GM13976 (cell line): ENCODE measurements around the gene PARD3.

Source experiments
- DNase-seq: peaks from one replicate; pipeline ENCODE4 v3.0.0; 2012; ENCODE audit warnings: low spot score
- in situ Hi-C: fragments of 300-500 bp; cut with MboI; formaldehyde crosslinking; loops from one replicate; pipeline ENCODE4 v1.12.0; 2022; ENCODE audit warnings: low sequenced_read_pairs, mixed read lengths, inconsistent platforms; ENCODE audit not compliant: unreplicated experiment
- TF ChIP-seq, protein P1 (sequence below): IDR thresholded peaks from 2 replicates; pipeline ENCODE4 v1.5.1; 2012; ENCODE audit warnings: borderline replicate concordance, mild to moderate bottlenecking; ENCODE audit not compliant: insufficient read depth; ENCODE audit errors: extremely low read depth, missing control alignments, control extremely low read depth

Gene PARD3

DNA sequence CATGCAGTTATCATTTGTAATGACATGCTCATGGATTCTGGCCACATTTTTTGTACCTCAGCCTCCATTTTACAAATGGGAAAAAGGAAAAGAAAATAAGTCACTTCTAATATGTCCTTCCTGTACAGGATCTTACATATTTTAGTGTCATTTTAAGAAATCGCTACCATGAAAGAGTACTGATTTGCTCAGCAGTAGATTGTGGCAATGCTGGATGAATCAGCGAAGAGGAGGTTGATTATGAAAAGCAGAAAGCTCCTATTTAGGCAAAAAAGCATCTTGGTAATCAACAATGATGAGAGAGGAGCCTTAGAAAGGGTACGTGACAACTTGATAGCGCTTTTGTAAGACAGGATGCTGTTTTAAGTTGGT lies 522.9 kb downstream of the PARD3 start:
- TF ChIP-seq, protein P1, sequence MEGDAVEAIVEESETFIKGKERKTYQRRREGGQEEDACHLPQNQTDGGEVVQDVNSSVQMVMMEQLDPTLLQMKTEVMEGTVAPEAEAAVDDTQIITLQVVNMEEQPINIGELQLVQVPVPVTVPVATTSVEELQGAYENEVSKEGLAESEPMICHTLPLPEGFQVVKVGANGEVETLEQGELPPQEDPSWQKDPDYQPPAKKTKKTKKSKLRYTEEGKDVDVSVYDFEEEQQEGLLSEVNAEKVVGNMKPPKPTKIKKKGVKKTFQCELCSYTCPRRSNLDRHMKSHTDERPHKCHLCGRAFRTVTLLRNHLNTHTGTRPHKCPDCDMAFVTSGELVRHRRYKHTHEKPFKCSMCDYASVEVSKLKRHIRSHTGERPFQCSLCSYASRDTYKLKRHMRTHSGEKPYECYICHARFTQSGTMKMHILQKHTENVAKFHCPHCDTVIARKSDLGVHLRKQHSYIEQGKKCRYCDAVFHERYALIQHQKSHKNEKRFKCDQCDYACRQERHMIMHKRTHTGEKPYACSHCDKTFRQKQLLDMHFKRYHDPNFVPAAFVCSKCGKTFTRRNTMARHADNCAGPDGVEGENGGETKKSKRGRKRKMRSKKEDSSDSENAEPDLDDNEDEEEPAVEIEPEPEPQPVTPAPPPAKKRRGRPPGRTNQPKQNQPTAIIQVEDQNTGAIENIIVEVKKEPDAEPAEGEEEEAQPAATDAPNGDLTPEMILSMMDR = no peak
- no peak for DNase-seq
- in situ Hi-C loops = no loop called here

DNA sequence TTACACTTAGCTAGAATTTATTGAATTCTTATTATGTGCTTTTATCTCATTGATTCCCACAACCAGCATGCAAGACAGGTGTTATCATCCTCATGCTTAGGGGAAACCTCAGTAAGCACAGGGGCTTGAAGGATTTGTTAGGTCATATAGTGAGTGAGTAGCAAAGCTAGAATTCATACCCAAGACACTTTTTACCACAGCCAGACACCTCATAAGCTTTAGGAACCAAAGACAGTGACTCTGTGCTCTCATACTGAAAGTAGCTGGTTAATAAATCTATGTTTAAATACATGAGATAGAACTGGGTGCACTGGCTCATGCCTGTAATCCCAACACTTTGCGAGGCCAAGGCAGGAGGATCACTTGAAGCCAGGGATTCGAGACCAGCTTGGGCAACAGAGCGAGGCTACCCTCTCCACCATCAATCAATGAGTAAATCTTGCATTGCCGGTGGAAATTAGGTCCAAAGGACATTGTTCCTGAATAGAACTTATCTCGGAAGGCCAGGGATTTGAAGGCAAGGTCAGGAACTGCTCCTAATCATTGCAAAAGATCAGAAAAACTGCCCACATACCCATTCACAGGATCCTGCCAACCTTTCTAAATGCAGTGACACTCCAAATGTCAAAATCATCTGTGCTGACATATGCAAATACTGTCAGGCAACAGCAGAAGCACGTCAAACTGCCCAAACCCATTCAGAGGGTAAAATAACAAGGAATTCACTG lies 523.5 kb downstream of the PARD3 start:
- in situ Hi-C loops = no loop called here
- DNase-seq = no peak
- TF ChIP-seq, protein P1 = no peak

DNA sequence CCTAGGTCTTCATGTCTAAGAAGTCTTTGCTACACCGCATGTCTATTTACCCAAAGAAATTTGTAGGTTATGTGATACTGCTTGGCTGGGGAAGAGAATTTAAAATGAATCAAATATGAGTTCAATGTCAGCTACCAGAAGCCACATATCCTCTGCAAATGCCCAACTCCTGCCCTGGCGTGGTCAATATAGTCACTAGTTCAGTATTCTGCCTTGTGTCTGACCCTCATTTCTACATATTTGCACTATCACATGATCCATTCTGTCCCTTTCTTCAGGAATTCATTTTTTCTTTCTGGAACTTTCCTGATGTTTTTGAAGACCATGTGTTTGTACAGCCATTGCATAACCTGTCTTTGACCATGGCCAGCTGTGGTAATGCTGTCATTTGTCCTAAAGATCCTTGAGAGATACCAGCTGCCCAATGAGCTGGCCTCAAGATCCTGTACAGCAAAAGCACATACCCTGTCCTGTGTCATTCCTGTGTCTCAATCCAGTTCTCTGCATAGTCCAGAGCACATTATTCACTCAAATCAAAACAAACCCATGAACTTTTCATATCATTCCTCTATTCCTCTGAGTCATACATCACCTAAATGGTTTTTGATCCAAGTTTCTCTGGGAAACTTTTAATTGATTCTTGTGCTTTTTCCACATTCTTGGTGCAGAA lies 524.5 kb downstream of the PARD3 start:
- DNase-seq = no peak
- TF ChIP-seq, protein P1 = no peak
- in situ Hi-C loops = no loop called here

DNA sequence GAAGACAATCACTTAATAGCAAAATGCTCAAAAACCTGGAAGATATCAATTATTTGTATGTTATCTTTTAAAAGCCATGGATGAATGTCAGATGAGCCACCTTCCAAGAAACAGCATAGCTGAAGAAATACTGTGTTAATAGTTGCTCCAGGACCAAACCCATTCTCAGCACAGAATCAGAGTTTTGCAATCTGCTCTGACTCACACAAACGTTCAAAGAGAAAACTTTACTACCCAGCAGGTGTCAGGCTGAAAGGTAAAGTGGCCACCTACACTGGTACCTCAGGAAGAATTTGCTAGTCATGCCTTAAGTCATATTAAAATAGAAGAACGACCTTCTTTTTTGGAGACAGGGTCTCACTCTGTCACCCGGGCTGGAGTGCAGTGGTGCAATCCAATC lies 526.5 kb downstream of the PARD3 start:
- in situ Hi-C loops = no loop called here
- TF ChIP-seq, protein P1 = no peak
- no peak for DNase-seq

DNA sequence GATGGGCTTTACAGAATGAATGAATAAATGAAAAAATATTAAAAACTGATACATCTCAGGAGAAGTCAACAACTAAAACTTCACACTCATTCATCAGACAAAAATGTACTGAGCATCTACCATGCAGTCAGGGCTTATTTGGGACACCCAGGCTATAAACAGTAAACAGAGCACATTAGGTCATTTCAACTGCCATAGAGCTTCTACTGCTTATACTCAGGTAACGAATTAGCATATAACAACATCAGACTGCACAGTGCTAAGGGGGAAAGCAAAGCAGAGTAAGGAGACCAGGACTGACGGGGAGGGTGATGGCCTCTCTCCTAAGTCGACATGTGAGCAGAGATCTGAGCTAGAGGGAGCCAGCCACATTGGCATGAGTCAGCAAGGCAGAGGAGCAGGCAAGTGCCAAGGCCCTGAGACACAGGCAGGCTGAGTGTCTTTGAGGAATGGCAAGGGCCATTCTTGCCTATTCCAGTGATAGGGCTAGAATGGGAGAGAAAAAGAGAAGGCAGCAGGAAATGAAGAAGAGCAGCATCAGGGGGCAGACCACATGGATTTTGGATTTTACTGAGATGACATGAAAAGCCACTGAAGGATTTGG lies 528.9 kb downstream of the PARD3 start:
- in situ Hi-C loops = no loop called here
- TF ChIP-seq, protein P1 = no peak
- no peak for DNase-seq

DNA sequence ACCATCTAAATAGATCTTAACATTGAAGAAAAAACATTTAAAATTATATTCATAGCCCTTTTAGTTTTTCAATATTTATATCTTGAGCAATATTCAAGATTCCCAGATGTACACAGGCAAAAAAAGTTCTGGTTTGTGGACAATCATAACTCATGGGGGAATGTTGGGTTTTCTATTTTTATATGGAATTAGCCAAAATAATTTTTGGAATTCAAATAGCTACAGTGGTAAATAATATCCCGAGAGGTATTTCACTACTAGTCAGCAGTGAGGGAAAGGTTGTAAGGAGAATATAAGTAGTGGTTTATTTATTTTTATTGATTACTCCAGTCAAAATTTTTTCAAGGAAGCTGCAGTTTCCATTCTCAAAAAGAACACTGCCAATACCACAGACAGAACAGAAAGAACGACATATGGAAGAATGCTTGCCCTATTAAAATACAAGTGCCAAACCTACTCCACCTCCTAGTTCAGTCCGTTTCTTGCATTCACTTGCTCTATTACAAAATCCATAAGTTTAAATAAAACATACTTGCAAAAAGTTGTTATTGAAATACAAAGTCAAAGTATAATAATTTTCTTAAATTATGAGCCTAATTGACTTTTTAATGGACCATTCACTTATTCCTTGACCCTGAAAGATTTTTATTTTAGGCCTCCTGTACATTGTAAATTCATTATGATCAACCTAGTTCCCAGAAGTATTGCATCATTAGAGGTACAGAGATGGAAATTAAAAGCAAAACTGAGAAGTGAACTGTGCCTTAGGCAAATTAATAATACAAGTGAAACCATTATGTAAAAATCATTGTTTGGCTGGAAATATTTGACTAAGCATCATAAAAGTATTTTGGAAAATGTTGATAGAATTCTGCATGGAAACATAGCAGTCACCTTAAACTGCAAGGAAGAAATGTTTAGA lies 533.2 kb downstream of the PARD3 start:
- DNase-seq = no peak
- in situ Hi-C loops = no loop called here
- TF ChIP-seq, protein P1 = no peak
